A549 (cell line): ENCODE measurements around the gene FNDC1.

Experiments used
- CTCF ChIP-seq: fragments of >200 bp; sonication (Bioruptor Twin); formaldehyde crosslinking; IDR thresholded peaks from 3 replicates; pipeline ENCODE4 v1.5.1; 2016
- MAZ ChIP-seq: fragments of 150-350 bp; IDR thresholded peaks from 2 replicates; pipeline ENCODE4 v1.6.1; 2014; ENCODE audit warnings: antibody characterized with exemption, low read depth, low read length, borderline replicate concordance
- RAD21 ChIP-seq, 2 experiments: fragments of >200 bp in 1 of 2; sonication (Bioruptor Twin) in 1 of 2; formaldehyde crosslinking in 1 of 2; IDR thresholded peaks in 1 of 2; conservative IDR thresholded peaks in 1 of 2; 2 replicates in 1 of 2; 3 replicates in 1 of 2; pipeline ENCODE4 v1.6.1; 2012 to 2018; ENCODE audit warnings: inconsistent platforms in 1 of 2
- REST ChIP-seq: fragments of 200-600 bp; sonication (generic); IDR thresholded peaks from 2 replicates; pipeline ENCODE4 v1.6.1; 2016; ENCODE audit warnings: antibody characterized with exemption, mild to moderate bottlenecking, moderate library complexity
- RFX5 ChIP-seq: fragments of 450-650 bp; IDR thresholded peaks from 2 replicates; pipeline ENCODE4 v1.7.1; 2014; ENCODE audit warnings: antibody characterized with exemption, mild to moderate bottlenecking, moderate library complexity
- USF2 ChIP-seq: fragments of 450-650 bp; IDR thresholded peaks from 2 replicates; pipeline ENCODE4 v1.6.1; 2014; ENCODE audit warnings: antibody characterized with exemption

GRCh38 chr6:159142531-159142930, 26.7 kb upstream of the FNDC1 start:
- no peak for TF ChIP-seq MAZ
- TF ChIP-seq CTCF, result no peak
- TF ChIP-seq RAD21 (conservative IDR thresholded peaks at IDR 0.05 in 1 of 2, IDR thresholded peaks at IDR 0.05 in 1 of 2), result no peak
- TF ChIP-seq REST, result no peak
- no peak for TF ChIP-seq RFX5
- TF ChIP-seq USF2, result no peak
